Hepatic stellate cell (primary cell): ENCODE measurements around the gene SLC9A1.
A peak's percentile ranks its signal among the peaks of the same experiment; 100 is the strongest.
"Not testable (repeated sequence)": the region's sequence is repeated elsewhere in the genome, so short reads cannot be mapped to it uniquely, and the experiment has no call there.

Experiments used
- DNase-seq: peaks from one replicate; pipeline ENCODE4 v3.0.0; 2011; ENCODE audit warnings: low spot score

Gene SLC9A1

GRCh38 chr1:27132624-27133023, 22.3 kb downstream of the SLC9A1 start:
- no peak for DNase-seq

DNA sequence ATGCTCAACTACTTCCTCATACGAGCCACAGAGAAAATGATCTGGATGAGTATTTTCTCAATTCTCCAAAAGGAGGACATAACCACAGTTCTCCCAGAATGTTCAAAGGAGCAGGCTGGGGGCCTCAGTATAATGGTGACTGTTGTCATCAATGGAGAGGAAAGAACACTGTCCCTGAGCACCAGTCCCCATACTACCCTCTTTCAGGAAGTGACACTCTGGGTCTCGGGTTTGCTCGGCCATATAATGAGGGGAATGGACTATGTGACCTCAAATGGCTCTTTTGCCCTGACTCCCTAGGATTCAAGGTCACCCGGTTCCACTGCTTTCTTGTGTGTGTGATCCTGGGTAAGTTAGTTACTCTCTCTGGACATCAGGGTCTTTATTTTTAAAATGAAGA, 22.8 kb downstream of the SLC9A1 start:
- DNase-seq, result no peak

DNA sequence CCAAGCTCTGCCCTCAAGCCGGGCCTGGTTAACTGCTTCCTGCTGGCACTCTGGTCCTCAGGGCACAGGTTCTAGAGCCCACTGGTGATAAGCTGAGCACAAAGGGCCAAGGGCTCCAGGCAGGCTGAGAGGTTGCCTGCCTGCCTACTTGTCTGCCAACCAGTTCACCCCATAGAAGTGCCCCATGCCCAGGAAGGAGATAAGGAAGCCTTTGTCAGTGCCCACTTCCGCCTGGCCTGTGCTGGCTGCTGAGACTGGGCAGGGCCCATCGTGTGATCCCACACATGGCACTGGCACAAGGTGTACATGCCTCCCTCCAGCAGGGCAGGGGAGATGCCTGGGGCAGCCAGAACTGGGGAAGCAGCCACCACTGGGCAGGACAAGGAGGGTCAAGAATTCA, 24.1 kb downstream of the SLC9A1 start:
- DNase-seq, result no peak

- no peak for DNase-seq
Measured at GRCh38 chr1:27129225-27129624, 25.7 kb downstream of the SLC9A1 start.

DNA sequence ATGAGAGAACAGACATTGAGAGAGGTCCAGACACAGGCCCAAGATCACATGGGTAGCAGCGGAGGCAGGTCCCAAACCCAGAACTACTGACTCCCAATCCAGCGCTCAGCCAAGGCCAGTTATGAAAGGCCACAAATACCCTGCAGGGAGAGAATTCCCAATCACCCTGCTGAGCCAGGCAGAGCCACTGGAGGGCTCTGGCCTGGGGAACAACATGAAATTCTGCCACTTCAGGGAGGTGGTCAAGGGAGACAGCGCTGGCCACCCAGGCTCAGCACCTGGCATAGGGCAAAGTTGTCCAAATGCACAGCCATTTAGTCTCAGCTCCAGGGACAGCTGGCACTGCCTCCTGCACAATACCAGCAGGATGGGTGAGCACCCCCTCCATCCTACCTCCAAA, 27.5 kb downstream of the SLC9A1 start:
- DNase-seq, result no peak

- DNase-seq, result no peak
Measured at GRCh38 chr1:27126391-27126790, 28.5 kb downstream of the SLC9A1 start.

GRCh38 chr1:27125125-27125524, 29.8 kb downstream of the SLC9A1 start:
- not testable (repeated sequence) for DNase-seq

DNA sequence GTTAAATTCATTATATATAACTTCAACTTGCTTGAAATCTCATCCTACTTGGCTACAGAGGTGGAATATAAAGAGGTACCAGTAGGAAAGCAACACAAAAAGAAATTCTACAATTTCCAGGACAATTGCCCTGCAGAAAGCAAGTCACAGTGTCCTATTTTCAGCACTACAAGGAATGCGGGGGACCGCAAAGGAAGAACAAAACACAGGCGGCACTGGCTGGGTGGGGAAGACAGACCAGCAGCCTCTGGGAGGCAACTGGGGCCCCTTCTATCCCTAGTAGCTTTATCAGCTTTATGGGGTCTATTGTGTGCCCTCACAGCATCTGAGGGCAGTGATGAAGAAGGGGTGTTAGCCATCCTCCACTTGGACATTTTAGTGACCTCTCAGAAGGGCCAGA, 30.5 kb downstream of the SLC9A1 start:
- no peak for DNase-seq

GRCh38 chr1:27122652-27123051, 32.3 kb downstream of the SLC9A1 start:
- DNase-seq, result peak; percentile 93

GRCh38 chr1:27120854-27121253, 34.1 kb downstream of the SLC9A1 start:
- DNase-seq, result no peak

DNA sequence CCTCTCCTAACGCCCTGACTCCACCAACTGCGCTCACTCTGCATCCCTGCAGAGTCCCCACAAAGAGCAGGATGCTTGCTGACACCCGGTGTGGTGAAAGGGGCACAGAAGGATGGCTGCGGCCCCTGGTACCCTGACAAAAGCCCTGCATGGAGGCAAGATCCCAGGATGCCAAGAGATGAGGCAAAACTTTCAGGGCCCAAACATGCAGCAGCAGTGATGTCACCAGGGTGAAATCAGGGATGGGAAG, 36.6 kb downstream of the SLC9A1 start:
- DNase-seq, result no peak

GRCh38 chr1:27117733-27118439, 37.0 kb downstream of the SLC9A1 start:
- no peak for DNase-seq

DNA sequence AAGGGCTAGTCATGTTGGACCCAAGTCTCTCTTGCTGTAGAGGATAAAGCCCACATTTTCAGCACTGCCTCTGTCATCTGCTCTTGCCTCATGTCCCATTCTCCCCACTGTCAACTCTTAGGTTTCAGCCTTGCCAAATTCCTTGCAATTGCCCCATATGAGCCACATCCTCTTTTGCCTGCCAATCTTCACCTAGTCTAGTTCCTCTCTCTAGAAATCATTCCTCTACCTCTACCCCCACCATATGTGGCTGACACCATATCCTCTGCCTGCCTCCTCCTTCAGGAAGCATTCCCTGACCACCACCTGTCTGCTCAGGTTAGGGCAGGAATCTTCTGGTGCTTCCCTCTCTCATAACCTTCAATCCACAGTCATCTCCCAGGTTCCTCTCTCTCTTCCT, 38.2 kb downstream of the SLC9A1 start:
- DNase-seq, result no peak

- no peak for DNase-seq
Measured at GRCh38 chr1:27116232-27116631, 38.7 kb downstream of the SLC9A1 start.

GRCh38 chr1:27114546-27114945, 40.4 kb downstream of the SLC9A1 start:
- DNase-seq, result no peak

DNA sequence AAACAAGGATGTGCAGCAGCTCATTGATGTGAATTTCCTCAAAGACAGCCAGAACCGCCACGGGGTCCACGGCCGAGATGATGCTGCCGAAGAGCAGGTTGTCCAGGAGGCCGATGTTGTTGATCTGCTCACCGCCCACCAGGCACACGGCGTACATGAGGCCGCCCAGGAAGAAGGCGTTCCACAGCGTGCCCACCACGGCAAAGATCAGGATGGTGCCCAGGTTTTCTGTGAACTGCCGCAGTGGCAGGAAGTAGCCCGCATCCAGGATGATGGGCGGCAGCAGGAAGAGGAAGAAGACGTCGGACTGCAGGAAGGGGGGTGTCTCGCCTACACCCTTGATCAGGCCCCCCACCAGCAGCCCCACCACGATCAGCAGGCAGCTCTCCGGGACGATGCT, 41.1 kb downstream of the SLC9A1 start:
- no peak for DNase-seq

DNA sequence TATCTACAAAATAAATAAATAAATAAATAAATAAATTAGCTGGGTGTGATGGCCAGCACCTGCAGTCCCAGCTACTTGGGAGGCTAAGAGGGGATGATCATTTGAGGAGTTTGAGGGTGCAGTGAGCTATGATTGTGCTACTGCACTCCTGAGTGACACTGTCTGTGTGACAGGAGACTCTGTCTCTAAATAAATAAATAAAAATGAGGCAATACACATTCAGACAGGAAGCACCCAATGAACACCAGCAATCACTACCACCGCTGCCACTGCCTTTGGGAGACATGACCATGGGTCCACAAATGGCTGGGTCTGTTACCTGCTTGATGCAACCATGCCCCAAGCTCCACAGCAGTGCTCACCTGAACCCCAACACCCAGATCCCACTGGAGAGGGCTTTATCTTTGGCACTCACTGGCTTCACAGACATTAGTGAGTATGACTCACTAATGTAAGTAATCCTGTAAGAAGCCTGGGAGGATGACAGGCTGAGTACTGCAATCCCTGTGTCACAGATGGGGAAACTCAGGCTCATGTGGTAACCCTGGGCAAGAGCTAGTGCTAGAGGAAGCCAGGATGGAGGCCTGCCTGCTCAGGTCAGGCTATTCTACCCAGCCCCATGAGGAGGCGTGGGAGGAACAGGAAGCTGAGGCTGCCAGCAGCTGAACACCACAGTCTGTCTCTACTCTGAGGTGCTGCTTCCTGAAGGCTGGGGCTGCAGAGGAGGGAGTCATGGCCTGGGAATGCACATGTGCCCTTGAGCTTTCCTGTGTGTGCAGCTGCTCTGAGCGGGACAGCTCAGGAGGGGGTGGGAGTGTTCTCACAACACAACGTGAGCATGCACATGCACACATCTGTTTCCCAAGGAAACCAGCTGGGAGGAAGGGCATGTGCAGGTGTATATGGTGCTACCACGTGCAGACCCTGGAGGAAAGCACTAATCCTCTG, 43.0 kb downstream of the SLC9A1 start:
- peak; percentile 98 for DNase-seq

GRCh38 chr1:27109103-27109822, 45.7 kb downstream of the SLC9A1 start:
- no peak for DNase-seq

DNA sequence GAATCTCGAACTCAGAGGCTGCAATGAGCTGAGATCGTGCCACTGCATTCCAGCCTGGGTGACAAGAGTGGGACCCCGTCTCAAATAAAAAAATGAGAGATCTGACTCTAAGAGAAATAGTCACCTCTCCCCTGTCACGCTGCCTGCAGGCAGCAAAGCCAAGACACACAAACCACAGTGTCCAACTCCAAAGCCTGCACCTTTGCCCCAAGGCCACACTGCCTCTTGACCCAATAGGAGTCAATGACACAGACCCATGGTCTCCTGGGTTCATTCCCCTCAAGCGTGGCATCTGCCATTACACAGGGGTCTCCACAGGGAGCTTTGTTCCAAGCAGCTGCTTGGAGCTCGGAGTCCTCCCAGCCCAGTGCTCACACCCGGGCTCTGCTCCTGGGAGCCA, 46.3 kb downstream of the SLC9A1 start:
- no peak for DNase-seq

DNA sequence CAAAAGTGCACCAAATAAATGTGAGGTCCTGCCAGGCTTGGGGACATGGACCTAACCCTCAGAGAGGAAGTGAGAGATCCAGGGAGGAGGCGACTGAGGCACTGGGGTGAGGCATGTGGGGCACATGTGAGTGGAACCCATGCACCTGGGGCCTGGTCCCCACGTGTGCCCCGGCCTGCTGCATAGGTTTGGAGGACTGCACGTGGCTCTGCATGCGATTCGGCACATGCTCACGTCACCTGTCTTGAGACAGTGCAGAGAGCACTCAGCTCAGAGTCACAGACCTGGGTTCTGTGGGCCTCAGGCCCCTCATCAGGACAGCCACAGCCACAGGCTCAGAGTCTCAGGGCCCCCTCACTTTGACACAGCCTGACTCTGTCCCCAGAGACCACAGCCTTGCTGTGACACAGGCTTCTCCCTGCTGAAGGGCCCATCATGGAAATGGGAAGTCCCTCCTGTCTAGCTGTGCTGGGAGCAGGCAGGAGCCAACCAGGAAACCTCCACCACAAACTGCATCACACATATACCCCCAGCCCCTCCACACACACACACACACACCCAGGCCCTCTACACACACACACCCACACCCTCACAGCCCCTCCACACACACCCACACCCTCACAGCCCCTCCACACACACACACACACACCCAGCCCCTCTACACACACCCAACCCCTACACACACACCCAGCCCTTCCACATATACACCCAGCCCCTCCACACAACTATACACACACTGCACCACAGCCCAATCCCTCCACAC, 48.2 kb downstream of the SLC9A1 start:
- no peak for DNase-seq

DNA sequence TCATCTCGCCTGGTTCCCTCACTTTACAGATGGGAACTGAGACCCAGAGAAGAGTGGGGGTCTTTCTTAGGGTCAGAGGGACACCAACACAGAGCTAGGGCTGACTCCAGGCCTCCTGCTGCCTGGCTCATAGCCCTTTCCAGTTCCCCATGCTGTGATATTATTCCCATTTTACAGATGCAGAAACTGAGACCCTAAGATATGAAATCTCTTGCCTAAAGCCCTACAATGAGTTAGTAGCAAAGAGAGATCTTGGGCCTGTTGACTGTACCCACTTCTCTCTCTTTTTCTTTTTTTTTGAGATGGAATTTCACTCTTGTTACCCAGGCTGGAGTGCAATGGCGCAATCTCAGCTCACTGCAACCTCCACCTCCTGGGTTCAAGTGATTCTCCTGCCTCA, 49.9 kb downstream of the SLC9A1 start:
- no peak for DNase-seq

GRCh38 chr1:27103498-27103897, 51.4 kb downstream of the SLC9A1 start:
- no peak for DNase-seq
